Stimulated activated CD8-positive, alpha-beta memory T cell treated with anti-CD3 and anti-CD28 coated beads, Interleukin-4, amount 100 ng/mL, for 24 hours (primary cell): ENCODE results near the gene LPIN3.

Source experiments
- DNase-seq: peaks from one replicate; pipeline ENCODE4 v3.0.0-alpha.2; 2020; ENCODE audit warnings: low read depth

The LPIN3 gene

DNA sequence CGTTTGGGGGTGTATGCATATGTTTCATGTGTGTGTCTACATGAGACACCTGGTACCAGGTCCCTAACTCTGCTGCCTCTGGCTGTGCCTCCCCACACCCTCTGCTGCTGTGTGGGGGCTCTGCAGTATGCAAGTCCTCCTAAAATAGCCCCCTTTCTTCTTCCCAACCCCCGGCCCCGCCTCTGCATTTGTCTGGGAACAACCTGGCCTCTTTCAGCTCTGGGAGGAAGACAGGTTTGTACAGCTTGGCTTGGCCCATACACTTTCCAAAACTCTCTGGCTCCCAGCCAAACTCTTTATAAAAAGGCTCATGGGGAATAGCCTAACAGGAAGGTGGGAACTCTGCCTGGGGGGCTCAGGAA is 53.1 kb downstream of the LPIN3 start:
- no peak for DNase-seq

DNA sequence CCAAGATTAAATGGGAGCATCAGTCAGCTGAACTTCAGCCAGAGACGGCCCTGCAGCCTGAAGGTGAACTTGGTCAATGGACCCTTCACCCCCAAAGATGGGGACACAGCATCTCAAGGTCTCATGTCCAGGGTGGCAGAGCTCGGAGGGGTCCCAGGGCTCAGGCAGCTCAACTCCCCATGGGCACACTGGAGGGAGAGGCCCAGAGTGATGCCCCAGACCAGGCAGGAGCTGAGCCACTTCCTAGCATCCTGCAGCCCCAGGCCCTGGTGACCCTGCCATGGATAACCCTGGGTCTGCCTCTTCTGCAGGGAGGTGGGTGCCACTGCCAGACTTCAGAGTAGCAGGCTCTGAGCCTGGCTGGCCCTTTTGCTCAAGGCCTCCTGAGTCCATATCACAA is 53.5 kb downstream of the LPIN3 start:
- DNase-seq, result no peak

DNA sequence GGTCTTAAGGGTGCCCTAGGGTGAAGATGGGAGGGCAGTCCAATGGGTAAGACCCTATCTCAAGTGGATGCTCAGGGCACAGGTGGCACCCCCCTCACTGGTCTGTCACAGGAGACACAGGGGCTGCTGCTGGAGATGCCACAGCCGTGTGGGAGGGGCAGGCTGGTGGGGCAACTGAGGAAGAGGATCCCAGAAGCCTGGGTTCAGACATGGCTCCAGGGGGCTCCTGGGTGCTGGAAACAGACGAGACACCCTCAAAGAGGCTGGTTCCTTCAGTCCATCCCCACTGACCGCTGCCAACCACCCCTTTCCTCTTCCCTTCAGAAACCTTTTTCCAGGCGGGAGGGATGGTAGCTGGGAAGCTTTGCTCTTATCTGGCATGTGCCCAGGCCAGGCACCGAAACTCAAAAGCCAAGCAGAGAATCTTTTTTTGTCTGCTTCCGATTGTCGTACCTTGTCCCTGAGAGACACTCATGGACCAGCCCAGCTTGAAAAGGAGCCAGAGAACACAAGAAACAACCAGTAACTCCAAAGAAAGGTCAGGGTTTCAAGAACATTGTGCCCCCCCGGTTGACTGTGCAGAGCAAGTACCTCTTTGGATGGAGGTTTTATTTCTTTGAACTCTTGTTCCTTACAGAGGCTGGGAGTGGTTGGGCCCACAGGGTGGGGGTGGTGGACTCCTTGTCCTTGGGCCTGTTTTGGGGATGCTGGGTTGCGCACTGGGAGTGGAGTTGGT is 54.5 kb downstream of the LPIN3 start:
- no peak for DNase-seq

DNA sequence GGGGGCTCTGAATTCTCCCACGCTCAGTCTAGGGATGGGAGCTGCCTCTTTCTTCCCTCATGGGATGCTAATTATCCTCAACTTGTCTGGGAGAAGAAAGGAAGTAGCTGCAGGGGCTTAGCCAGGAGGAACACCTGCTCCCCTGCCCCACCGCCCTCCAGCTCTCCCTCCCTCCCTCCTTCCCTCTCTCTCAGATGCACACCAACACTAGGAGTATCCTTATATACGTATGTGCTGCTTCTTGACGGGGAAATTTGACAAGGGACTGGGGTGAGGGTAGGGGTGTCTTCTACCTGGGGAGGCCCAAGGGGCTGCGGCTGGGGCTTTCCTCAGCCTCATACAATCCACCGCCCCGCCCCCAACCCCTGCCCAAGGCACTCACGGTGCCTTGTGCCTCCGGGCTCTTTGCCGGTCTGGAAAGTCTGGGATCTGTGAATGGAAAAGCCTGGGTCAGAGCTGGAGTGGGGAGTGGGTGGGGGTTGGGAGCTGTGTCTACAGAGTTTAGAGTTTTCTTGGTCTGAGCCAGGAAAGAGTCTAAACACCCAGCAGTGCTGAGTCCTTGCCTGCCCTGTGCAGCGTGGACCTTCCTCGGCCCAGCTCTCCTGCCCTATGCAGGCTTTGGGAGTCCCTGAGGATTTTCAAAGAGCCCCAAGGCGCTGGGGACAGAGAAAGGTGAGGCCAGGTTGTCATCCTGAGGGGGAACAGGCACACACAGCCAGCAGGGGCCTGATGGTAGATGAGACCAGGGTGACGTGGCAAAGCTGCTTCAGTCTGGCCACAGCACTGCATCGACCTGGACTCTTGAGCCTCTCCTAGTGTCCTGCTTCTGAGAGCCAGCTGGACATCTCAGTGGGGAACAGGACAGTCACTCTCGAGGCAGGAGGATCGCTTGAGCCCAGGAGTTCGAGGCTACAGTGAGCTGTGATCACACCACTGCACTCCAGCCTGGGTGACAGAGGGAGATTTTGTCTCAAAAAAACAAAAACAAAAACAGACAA is 55.3 kb downstream of the LPIN3 start:
- no peak for DNase-seq

DNA sequence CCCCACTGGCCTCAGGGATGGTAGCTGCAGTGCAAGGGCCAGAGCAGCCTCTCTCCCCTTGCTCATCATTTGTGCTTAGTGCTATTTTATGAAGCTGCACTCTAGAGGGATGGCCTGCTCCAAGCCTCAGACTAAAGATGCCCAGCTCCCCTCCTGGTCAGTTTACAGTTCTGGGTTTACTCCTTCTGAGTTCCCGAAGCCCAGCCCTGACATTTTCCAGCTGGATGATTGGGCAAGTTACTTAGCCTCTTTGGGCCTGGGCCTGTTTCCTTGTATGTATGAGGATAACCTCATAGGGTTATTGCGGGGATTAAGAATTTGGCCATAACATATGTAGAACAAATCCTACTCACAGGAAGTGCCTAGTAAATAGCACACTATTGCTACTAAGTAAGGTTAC is 57.8 kb downstream of the LPIN3 start:
- no peak for DNase-seq

DNA sequence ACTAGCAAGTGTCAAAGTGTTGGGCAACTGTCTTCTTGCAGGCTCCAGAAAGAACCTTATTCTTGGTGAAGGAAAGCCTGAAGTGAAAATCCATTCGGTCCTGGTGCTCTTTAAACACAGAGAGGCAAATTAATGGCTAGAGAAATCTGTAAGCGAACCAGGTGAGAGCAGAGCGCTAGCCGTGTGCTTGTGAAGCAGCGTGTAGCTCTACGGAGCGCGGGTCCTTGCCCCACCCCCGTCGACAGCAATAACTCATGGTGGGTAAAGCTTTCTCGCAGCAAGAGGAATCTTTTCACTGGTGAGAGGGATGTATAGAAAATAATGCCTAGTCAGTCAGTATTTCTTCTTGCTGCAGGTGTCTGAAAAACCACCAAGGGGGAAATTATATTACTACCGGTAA is 63.0 kb downstream of the LPIN3 start:
- DNase-seq, result no peak

DNA sequence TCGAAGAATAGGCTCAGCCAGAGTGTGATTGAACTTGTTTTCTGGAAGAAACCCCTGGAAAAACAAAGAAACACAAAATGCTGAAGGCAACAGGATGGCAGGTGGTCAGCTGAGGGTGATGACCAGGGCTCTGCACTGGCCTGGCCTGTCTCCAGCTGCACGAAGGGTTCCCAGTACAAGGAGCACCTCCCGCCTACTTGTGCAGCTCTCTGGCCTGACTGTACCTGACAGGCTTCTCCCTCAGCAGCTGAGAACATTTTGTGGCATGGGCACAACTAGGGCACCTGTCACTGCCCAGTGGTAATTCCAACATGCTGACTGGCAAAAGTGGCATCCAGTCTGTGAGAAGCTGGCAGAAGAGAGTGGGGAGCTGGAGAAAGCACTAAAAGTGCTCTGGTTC is 64.8 kb downstream of the LPIN3 start:
- DNase-seq, result no peak

DNA sequence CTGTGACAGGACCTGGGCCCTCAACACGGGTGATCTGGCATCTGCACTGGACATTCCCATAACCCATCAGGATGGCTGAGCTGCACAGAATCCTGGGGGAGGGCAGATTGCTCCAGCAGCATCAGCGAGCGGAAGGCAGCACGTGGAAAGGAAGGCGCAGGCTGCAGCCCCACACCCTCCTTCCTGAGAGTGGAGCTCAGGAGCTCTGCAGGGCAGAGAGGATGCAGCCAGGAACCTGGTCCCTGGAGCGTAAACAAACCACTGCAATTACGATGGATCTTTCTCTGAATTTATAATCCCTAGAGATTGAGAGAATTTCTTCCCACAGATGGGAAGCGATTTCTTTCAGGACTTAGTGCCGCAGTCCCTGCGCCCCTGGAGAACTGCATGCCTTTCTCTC is 65.7 kb downstream of the LPIN3 start:
- DNase-seq, result no peak

DNA sequence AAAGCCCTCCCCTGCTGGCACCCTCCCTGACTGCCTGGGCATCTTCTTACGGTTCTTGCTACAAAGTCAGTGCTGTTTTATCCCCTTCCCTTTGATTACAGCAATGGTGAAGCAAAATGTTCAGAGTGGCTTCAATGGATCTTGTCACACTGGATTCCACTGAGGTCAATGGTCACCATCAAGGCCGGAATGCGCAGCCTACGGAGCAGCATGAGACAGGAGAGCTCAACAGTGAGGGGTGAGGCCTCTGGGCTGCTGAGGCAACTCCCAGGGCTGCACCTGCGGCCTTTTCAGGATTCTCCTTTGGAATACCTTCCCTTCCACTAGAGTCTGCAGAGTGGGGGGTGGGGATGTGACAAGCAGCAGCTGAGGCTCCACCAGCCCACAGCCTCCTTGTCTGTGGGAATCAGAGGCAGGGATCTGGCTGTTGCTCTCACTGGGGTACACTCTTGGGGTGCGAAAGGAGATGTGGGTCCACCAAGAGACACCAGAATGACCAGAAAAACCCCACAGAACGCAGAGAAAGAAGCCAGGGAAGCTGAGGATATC is 66.3 kb downstream of the LPIN3 start:
- no peak for DNase-seq

DNA sequence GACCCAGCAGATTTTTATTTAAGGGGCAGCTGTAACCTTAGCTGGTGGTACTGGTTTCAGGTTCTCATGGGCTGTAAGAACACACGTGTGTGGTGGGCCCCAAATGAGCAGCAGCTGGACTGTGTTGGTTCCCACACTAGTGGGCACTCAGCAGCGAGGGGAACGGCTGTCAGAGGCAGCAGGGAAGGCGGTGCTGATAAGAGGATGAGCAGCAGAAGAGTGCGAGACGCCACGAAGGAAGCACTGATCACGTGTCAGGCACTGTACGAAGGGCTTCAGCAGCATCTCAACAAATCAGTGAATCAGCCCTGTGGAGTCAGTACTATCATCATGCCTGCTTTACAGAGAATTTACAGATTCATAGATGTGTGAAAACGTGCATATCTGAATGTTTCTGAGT is 67.0 kb downstream of the LPIN3 start:
- DNase-seq, result peak; percentile 3

DNA sequence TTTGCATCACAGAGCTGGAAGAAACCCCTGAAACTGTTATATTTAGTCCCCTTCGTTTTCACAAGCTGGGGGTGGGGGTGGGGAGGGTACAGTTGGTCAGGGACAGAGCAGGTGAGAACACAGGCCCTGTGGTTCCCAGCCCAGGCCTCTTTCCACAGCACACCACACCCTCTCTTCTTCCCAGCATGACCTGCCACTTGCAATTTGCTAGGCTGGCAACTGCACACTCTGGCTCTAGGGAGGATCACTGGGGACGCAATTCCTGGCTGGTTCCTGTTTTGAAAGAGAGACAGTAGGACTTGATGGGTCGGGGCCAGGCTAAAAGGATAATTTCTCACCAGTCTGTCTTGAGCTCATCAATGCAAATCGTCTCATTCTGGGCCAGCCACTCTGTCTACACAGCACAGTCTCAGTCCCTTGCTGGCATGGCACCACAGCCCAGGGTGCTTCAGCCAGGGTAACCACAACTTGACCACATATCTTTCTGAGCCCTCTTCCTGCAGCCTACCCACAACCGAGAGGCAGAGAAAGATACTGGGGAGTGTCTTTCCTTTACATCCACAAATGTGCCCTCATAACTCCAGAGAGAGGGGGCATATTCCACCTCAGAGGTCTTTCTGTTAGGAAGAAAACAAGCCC is 67.7 kb downstream of the LPIN3 start:
- no peak for DNase-seq

DNA sequence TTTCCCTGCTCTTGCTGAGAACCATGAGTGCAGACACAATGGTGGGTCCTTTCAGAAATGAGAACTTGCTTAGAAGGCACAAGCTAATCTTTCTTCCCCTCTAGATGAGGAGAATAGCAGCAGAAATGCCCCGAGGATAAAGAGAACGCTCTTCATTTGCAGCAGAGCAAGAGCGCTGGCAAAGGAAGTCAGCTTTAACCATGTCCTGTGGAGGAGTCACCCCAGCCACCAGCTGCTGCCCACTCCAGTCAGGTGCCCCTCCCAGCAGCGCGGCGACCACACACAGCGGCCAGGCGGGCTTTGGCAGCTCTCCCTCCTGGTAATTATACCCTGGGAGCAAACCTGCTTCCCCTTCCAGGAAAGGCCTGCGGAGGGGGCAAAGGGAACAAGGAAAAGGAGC is 68.4 kb downstream of the LPIN3 start:
- DNase-seq, result no peak
